Mesothelial cell of epicardium (in vitro differentiated cells): Measurements from ENCODE around the gene NRBP1. TPM values are rescaled to one million over a fixed set of nuclear protein-coding genes. Genes with fewer than 3 reads are reported as not detected.

Source experiments
- DNase-seq, 2 experiments: peaks; one replicate each; pipeline ENCODE4 v3.0.0; 2021; ENCODE audit warnings: low spot score in 2 of 2; ENCODE audit not compliant: unreplicated experiment in 2 of 2
- H3K27ac Mint-ChIP-seq: 2 replicates; pipeline ENCODE4 v1.8.0; 2021; ENCODE audit warnings: mixed read lengths
- H3K27me3 Mint-ChIP-seq: 2 replicates; pipeline ENCODE4 v1.8.0; 2021; ENCODE audit warnings: low read depth, mixed read lengths
- H3K36me3 Mint-ChIP-seq: 2 replicates; pipeline ENCODE4 v1.8.0; 2021; ENCODE audit warnings: mixed read lengths
- H3K4me1 Mint-ChIP-seq: 2 replicates; pipeline ENCODE4 v1.8.0; 2021; ENCODE audit warnings: mixed read lengths
- H3K4me3 Mint-ChIP-seq: 2 replicates; pipeline ENCODE4 v1.8.0; 2021; ENCODE audit warnings: mild to moderate bottlenecking, moderate library complexity, mixed read lengths
- H3K9me3 Mint-ChIP-seq: 2 replicates; pipeline ENCODE4 v1.8.0; 2021; ENCODE audit warnings: mixed read lengths
- CTCF ChIP-seq: fragments of 200-600 bp; sonication (generic); IDR thresholded peaks from one replicate; pipeline ENCODE4 v1.5.0; 2021; ENCODE audit warnings: antibody characterized with exemption; ENCODE audit not compliant: unreplicated experiment
- total RNA-seq: library from RNA; stranded (reverse); gene quantifications from 3 replicates; pipeline ENCODE4 v1.2.1, GENCODE V29; 2021

Gene NRBP1
- total RNA-seq, 1 donor from 2014 or later, result 130 TPM

DNA sequence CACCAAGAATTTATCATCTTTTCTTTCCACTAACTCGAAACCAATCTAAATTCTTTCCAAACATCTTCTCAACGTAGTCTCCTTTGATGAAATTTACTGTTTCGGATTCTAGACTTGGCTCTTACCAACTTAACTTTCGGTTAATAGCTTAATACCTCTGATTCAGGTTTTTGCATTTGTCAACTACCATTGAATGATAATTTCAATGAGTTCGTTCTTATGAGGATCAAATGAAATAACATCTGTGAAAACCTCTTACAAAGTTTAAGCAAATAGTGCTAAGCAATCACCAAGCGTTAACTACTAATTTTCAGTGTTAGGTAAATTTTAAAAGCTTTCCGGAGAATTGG lies 593 bp upstream of the NRBP1 start:
- Mint-ChIP-seq H3K4me3 (peak overlapping the region; percentile 99), H3K36me3 (no peaks in the 10 kb centered on the region), H3K27me3 (no peaks in the 10 kb centered on the region), H3K27ac (peak overlapping the region; percentile 98), H3K9me3 (peaks cover 2% of the 10 kb centered on the region), H3K4me1 (peaks cover 29% of the 10 kb centered on the region)
- no peak for DNase-seq
- TF ChIP-seq CTCF, result no peak

GRCh38 chr2:27428978-27429541 lies 629 bp downstream of the NRBP1 start:
- TF ChIP-seq CTCF, result no peak
- Mint-ChIP-seq H3K27me3 (no peaks in the 10 kb centered on the region), H3K36me3 (peaks cover 11% of the 10 kb centered on the region), H3K9me3 (no peaks in the 10 kb centered on the region), H3K27ac (peak overlapping the region; percentile 98), H3K4me1 (peaks cover 29% of the 10 kb centered on the region), H3K4me3 (peak overlapping the region; percentile 99)
- peak; percentile 45 to 80 for DNase-seq

- no peak overlapping the region for H3K4me3 Mint-ChIP-seq
- H3K36me3 Mint-ChIP-seq, result peaks cover 33% of the 10 kb centered on the region
- TF ChIP-seq CTCF, result no peak
- no peaks in the 10 kb centered on the region for H3K9me3 Mint-ChIP-seq
- no peak for DNase-seq
- H3K4me1 Mint-ChIP-seq, result peaks cover 28% of the 10 kb centered on the region
- no peaks in the 10 kb centered on the region for H3K27me3 Mint-ChIP-seq
- peak overlapping the region; percentile 65 for H3K27ac Mint-ChIP-seq
Observed at GRCh38 chr2:27431395-27431794, 3.0 kb downstream of the NRBP1 start.

- DNase-seq, result no peak
- Mint-ChIP-seq H3K4me3 (no peak overlapping the region), H3K27me3 (no peaks in the 10 kb centered on the region), H3K4me1 (peaks cover 8% of the 10 kb centered on the region), H3K27ac (no peak overlapping the region), H3K9me3 (no peaks in the 10 kb centered on the region), H3K36me3 (peaks cover 58% of the 10 kb centered on the region)
- no peak for TF ChIP-seq CTCF
Observed at GRCh38 chr2:27435628-27436027, 7.2 kb downstream of the NRBP1 start.

- TF ChIP-seq CTCF, result no peak
- H3K27me3 Mint-ChIP-seq, result no peaks in the 10 kb centered on the region
- peaks cover 47% of the 10 kb centered on the region for H3K36me3 Mint-ChIP-seq
- no peak for DNase-seq
- no peak overlapping the region for H3K4me3 Mint-ChIP-seq
- peaks cover 13% of the 10 kb centered on the region for H3K4me1 Mint-ChIP-seq
- H3K27ac Mint-ChIP-seq, result no peak overlapping the region
- no peaks in the 10 kb centered on the region for H3K9me3 Mint-ChIP-seq
Observed at GRCh38 chr2:27441226-27441926, 12.9 kb downstream of the NRBP1 start.
